T-helper 17 cell (primary cell): ENCODE measurements around the gene SGPP1. TPM values are rescaled to one million over a fixed set of nuclear protein-coding genes. Genes with fewer than 3 reads are reported as not detected.
A peak's percentile ranks its signal among the peaks of the same experiment; 100 is the strongest.
"Not testable (repeated sequence)": the region's sequence is repeated elsewhere in the genome, so short reads cannot be mapped to it uniquely, and the experiment has no call there.

ENCODE experiments used
- ATAC-seq: fragments of 150-1000 bp; cut with Tn5 transposase; 2 replicates; pipeline ENCODE4 v1.10.0; 2021; ENCODE audit warnings: mild to moderate bottlenecking, moderate library complexity
- DNase-seq, 3 donors: peaks; one replicate each; pipeline versions ENCODE4 v3.0.0 to v3.0.0-alpha.2; 2020 to 2021
- H3K9me3 ChIP-seq: one replicate; pipeline ENCODE4 v1.7.0; 2013; ENCODE audit warnings: low read length, mild to moderate bottlenecking; ENCODE audit not compliant: control insufficient read depth, poor library complexity, severe bottlenecking
- H3K27ac Mint-ChIP-seq: one replicate; pipeline ENCODE4 v1.8.0; 2022; ENCODE audit warnings: mild to moderate bottlenecking, moderate library complexity, mixed read lengths
- H3K27me3 Mint-ChIP-seq: one replicate; pipeline ENCODE4 v1.8.0; 2022; ENCODE audit warnings: mixed read lengths
- H3K36me3 Mint-ChIP-seq: one replicate; pipeline ENCODE4 v1.8.0; 2022; ENCODE audit warnings: low read depth, mixed read lengths
- H3K4me1 Mint-ChIP-seq: one replicate; pipeline ENCODE4 v1.8.0; 2022; ENCODE audit warnings: mild to moderate bottlenecking, mixed read lengths
- H3K4me3 Mint-ChIP-seq: one replicate; pipeline ENCODE4 v1.8.0; 2022; ENCODE audit warnings: mild to moderate bottlenecking, moderate library complexity, mixed read lengths
- total RNA-seq, 4 donors: library from RNA in 2 of 4; stranded (reverse) in 2 of 4; gene quantifications; one replicate each; pipeline ENCODE4 v1.2.3 and lab custom pipeline; 2022 to 2026

Gene SGPP1
- total RNA-seq, 2 donors from 2014 or later = 13.6 to 14.2 TPM

DNA sequence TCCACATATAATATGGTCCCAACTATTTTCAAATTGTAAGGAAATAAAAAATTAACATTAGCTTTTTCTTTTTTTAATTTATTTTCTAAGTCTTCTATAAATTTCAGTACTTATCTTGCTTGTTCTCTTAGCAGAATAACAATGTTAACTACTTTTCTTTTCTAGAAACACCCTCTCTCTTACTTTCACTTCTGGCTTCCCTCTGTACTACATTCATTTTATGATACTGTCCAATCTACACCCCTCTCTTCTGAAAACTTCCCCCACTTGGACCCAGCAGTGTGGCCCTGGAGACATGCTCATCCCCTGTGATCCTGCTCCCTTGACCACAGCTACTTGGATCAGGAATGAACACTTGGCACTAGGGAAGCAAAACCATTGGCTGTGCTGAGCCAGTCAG, 15.7 kb downstream of the SGPP1 start:
- H3K4me3 Mint-ChIP-seq = peak overlapping the region; percentile 86
- H3K27ac Mint-ChIP-seq = peak overlapping the region; percentile 74
- peaks cover 3% of the 10 kb centered on the region for H3K36me3 Mint-ChIP-seq
- ATAC-seq (peak; percentile 33), DNase-seq (no peak)
- peaks cover 18% of the 10 kb centered on the region for H3K4me1 Mint-ChIP-seq
- no peaks in the 10 kb centered on the region for H3K9me3 ChIP-seq
- no peaks in the 10 kb centered on the region for H3K27me3 Mint-ChIP-seq

DNA sequence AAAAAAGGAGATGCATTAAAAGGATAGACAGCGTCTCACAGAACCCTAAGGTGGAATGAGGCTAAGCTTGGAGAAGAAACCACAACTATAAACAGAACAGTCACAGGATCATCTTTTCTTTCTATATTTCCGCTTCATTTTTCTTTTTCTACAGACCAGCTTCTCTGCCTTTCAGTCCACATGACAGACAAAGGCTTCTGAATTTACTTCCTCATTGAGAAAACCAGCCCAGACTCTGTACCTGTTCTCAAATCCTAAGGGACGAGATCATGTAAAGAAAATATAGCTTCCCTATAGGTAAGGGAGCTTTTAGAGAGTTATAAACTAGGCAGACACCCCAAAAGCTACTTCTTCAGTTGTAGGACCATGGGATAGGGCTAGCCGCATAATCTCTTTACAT, 17.4 kb downstream of the SGPP1 start:
- H3K9me3 ChIP-seq = no peaks in the 10 kb centered on the region
- DNase-seq (no peak), ATAC-seq (no peak)
- H3K27me3 Mint-ChIP-seq = no peaks in the 10 kb centered on the region
- no peak overlapping the region for H3K4me3 Mint-ChIP-seq
- H3K4me1 Mint-ChIP-seq = peaks cover 27% of the 10 kb centered on the region
- H3K27ac Mint-ChIP-seq = no peak overlapping the region
- no peaks in the 10 kb centered on the region for H3K36me3 Mint-ChIP-seq

DNA sequence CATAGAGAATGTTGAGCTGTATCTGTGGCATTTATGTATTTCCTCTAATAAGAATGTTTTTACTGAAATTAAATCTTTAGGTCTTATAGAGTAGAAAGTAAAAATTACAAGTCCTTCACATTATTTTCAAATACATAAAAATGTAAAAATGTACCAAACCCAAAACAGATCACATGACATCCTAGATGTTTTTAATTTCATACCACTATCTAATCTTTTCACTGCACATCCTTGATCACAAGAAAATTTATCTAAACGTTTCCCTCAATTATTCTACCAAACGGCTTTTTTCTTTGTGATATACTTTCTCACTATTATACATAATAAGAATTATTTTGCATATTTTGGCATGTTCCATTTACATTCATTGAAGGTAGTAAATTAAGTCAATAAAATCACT, 18.3 kb downstream of the SGPP1 start:
- peak overlapping the region; percentile 19 for H3K27ac Mint-ChIP-seq
- H3K27me3 Mint-ChIP-seq = no peaks in the 10 kb centered on the region
- H3K36me3 Mint-ChIP-seq = no peaks in the 10 kb centered on the region
- no peak overlapping the region for H3K4me3 Mint-ChIP-seq
- ATAC-seq (no peak), DNase-seq (no peak)
- H3K9me3 ChIP-seq = no peaks in the 10 kb centered on the region
- H3K4me1 Mint-ChIP-seq = peaks cover 31% of the 10 kb centered on the region

DNA sequence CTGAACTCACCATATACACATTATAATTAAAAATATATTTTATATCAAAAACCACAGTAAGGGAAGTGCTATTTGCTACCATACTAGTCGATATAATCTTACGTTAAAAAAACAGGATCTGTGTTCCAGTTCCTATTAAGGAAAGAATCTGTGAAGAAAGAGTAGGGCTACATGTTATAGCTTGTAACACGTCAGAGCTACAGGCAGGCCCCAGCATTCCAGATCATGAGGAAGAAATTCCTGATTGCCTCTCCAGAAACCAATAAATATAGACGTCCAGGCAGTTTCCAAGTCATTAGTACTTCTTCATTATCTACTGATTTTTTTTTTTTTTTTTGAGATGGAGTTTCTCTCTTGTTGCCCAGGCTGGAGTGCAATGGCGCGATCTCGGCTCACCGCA, 20.6 kb downstream of the SGPP1 start:
- no peak overlapping the region for H3K4me3 Mint-ChIP-seq
- H3K9me3 ChIP-seq = no peaks in the 10 kb centered on the region
- H3K36me3 Mint-ChIP-seq = no peaks in the 10 kb centered on the region
- no peaks in the 10 kb centered on the region for H3K27me3 Mint-ChIP-seq
- peak overlapping the region; percentile 60 for H3K27ac Mint-ChIP-seq
- no peak for DNase-seq
- peaks cover 21% of the 10 kb centered on the region for H3K4me1 Mint-ChIP-seq
- ATAC-seq = no peak

DNA sequence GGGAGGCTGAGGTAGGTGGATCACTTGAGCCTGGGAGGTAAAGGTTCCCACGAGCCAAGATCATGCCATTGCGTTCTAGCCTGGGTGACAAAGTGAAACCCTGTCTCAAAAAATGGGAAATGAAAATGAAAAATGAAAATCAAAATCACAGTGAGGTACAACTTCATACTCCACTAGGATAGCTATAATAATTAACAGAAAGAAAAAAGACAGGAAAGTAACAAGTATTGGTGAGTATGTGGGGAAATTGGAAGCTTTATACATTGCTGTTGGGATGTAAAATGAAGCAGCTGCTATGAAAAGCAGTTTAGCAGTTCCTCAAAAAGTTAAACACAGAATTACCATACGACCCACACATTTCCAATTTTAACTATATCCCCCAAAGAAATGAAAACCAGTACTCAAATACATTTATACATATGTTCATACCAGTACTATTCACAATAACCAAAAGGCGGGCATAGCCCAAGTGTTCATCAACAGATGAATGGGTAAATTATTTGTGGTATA, 22.2 kb downstream of the SGPP1 start:
- no peaks in the 10 kb centered on the region for H3K36me3 Mint-ChIP-seq
- H3K9me3 ChIP-seq = no peaks in the 10 kb centered on the region
- ATAC-seq (no peak), DNase-seq (no peak)
- peaks cover 28% of the 10 kb centered on the region for H3K4me1 Mint-ChIP-seq
- no peaks in the 10 kb centered on the region for H3K27me3 Mint-ChIP-seq
- H3K4me3 Mint-ChIP-seq = no peak overlapping the region
- no peak overlapping the region for H3K27ac Mint-ChIP-seq

DNA sequence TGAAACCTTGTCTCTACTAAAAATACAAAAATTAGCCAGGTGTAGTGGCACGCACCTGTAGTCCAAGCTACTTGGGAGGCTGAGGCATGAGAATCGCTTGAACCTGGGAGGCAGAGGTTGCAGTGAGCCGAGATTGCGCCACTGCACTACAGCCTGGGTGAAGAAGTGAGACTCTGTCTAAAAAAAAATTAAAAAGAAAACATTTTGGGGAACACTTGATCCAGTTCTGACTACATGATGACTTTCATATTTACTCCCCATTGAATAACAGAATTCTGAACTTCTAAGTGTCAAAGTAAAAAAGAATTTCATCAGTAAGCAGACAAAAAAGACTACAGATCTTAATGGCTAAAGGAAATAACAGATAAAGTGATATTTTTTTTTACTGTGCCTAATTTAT, 25.3 kb downstream of the SGPP1 start:
- not testable (repeated sequence) for DNase-seq, H3K4me3 Mint-ChIP-seq, ATAC-seq, H3K9me3 ChIP-seq, H3K27ac Mint-ChIP-seq, H3K36me3 Mint-ChIP-seq, H3K27me3 Mint-ChIP-seq
- H3K4me1 Mint-ChIP-seq = peaks cover 38% of the 10 kb centered on the region

DNA sequence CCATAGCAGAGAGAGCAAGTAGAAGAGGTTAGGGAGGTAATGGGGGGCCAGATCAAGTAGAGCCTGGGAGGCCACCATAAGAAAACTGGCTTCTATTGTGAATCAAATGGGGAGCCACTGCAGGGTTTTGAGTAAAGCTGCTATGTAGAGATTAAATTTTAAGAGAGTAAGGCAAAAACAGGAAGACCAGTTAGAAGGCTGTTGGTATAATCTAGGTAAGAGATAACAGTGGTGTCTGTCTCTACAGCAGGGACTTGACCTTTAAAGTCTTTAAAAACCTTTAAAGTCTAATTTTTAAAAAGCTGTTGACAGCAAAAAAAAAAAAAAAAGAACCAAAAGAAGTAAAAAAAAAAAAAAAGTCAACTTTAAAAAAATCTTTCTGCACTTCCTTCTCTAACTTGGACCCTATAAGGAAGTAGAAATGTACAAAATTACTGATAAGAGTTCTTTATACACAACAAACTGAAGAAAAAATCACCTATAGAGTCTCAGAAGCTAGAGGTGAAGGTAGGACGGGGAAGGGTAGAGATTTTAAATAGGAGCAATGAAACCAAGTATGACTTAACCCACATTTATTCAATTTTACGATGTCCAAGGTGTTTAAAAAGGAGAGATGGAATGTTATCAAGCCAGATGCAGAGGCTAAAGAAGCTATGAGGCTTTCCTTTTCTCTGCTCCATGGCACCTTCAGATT, 26.1 kb downstream of the SGPP1 start:
- Mint-ChIP-seq H3K4me1 (peaks cover 42% of the 10 kb centered on the region), H3K4me3 (peak overlapping the region; percentile 61), H3K36me3 (peaks cover 6% of the 10 kb centered on the region), H3K27ac (peak overlapping the region; percentile 56), H3K27me3 (no peaks in the 10 kb centered on the region)
- H3K9me3 ChIP-seq = no peaks in the 10 kb centered on the region
- DNase-seq (no peak), ATAC-seq (no peak)

DNA sequence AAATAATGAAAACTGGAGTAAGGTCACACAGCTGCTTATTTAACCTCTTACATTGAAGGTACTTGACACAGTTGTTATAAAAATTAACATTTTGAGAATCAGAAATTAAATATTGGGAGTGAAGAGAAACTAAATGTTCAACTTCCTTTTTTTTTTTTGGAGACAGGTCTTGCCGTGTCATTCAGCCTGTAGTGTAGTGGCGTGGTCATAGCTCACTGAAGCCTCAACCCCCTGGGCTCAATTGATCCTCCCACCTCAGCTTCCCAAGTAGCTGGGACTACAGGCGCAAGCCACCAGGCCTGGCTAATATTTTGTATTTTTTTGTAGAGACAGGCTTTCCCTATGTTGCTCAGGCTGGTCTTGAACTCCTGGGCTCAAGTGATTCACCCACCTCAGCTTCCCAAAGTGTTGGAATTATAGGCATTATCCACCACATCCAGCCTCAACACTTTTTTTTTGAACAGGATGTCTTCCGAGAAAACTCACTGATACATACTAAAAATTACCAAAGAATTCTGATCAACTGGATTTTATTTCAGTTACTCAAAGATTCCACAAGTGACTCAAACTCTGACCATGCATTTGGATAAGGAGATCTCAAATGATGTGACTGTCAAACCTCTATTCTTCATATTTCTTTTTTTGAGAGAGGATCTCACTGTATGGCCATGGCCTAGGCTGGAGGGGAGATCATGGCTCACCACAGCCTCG, 35.4 kb downstream of the SGPP1 start:
- no peak for DNase-seq
- no peak overlapping the region for H3K27ac Mint-ChIP-seq
- no peaks in the 10 kb centered on the region for H3K27me3 Mint-ChIP-seq
- ATAC-seq = no peak
- H3K9me3 ChIP-seq = no peaks in the 10 kb centered on the region
- no peak overlapping the region for H3K4me3 Mint-ChIP-seq
- peaks cover 4% of the 10 kb centered on the region for H3K4me1 Mint-ChIP-seq
- peaks cover 2% of the 10 kb centered on the region for H3K36me3 Mint-ChIP-seq

DNA sequence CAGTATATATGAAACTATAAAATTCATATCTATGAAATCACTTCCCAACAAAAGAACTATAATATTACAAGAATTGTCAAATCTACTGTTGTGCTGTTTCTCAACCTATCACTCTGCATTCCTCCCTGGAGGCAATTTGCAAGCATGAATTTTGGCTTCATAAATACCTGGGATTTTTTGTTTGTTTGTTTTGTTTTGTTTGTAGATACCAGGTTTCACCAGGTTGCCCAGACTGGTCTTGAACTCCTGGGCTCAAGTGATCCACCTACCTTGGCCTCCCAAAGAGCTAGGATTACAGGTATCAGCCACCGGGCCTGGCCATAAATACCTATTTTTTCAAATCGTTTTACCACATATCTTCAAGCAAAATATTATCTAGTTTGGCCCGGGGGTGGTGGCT, 38.7 kb downstream of the SGPP1 start:
- Mint-ChIP-seq H3K4me3 (no peak overlapping the region), H3K27ac (no peak overlapping the region), H3K4me1 (peaks cover 4% of the 10 kb centered on the region), H3K27me3 (no peaks in the 10 kb centered on the region), H3K36me3 (peaks cover 2% of the 10 kb centered on the region)
- no peaks in the 10 kb centered on the region for H3K9me3 ChIP-seq
- no peak for DNase-seq
- ATAC-seq = no peak

DNA sequence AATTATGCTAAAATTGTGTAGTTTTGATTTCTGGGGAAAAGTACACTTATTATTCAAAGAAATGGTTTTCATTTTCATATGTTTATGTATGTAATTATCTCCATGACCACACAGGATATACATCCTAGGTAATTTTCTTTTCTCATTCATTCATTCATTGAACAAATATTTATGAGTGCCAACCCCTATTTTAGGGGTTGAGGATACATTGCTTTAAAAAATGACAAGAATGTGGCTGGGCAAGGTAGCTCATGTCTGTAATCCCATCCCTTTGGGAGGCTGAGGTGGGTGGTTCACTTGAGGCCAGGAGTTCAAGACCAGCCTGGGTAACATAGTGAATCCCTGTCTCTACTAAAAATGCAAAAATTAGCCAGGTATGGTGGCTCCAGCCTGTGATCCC, 40.9 kb downstream of the SGPP1 start:
- H3K27ac Mint-ChIP-seq = no peak overlapping the region

DNA sequence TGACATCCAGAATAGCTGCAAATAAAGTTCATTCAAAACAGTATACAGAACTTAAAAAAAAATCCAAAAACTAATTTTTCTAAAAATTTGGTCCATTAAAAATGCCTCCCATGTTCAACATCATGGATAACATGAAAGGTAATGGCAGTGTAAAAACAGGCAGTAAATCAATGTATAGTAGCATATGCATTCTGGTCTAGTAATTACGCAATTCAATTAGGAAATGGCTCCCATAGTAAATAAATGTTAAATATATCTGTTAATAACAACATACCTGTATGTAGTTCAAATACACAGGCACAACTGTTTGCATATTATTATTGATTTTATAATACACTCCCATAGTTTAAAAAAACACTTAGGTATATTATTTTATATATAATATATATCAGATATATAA, 42.5 kb downstream of the SGPP1 start:
- H3K27ac Mint-ChIP-seq = no peak overlapping the region

More for the DNA sequence above, 40.9 kb downstream of the SGPP1 start:
- ATAC-seq = no peak
- Mint-ChIP-seq H3K4me3 (no peak overlapping the region), H3K27me3 (no peaks in the 10 kb centered on the region), H3K36me3 (peaks cover 2% of the 10 kb centered on the region), H3K4me1 (peaks cover 4% of the 10 kb centered on the region)
- H3K9me3 ChIP-seq = no peaks in the 10 kb centered on the region
- no peak for DNase-seq

DNA sequence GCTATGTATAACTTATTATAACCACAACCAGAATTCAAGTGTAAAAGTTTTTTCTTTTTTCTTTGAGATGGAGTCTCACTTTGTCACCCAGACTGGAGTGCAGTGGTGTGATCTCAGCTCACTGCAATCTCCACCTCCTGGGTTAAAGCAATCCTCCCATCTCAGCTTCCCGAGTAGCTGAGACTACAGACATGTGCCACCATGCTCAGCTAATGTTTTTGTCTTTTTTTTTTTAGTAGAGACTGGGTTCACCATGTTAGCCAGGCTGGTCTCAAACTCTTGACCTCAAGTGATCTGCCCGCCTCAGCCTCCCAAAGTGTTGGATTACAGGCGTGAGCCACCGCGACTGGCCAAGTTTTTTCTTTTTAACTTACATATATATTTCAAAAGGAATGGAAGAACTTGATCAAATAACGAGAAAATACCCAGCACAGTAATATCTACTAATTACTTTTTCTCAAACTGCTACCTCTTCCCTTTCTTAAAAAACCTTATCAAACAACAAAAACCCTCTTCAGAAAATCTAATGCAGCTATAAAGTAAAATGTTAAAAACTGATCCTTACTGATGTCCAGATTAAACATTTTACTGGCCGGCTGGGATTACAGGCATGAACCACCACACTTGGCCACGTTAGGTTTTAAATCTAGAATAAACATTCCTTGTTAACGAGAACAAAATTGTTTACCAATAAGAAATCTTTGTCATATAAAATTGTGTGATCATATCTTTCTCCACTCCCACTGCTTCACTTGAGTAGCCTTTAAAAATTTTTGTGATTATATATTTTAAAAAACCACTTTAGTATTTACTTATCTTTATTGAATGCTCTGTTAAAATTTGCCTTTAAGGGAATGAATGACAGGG, 44.9 kb downstream of the SGPP1 start:
- ATAC-seq (no peak), DNase-seq (no peak)
- no peak overlapping the region for H3K27ac Mint-ChIP-seq
- H3K4me3 Mint-ChIP-seq = no peak overlapping the region
- H3K9me3 ChIP-seq = no peaks in the 10 kb centered on the region
- peaks cover 6% of the 10 kb centered on the region for H3K4me1 Mint-ChIP-seq
- peaks cover 2% of the 10 kb centered on the region for H3K36me3 Mint-ChIP-seq
- H3K27me3 Mint-ChIP-seq = no peaks in the 10 kb centered on the region

More for the DNA sequence above, 42.5 kb downstream of the SGPP1 start:
- H3K4me3 Mint-ChIP-seq = no peak overlapping the region
- H3K36me3 Mint-ChIP-seq = peaks cover 2% of the 10 kb centered on the region
- no peaks in the 10 kb centered on the region for H3K27me3 Mint-ChIP-seq
- H3K4me1 Mint-ChIP-seq = peaks cover 4% of the 10 kb centered on the region
- ATAC-seq (no peak), DNase-seq (no peak)
- no peaks in the 10 kb centered on the region for H3K9me3 ChIP-seq

DNA sequence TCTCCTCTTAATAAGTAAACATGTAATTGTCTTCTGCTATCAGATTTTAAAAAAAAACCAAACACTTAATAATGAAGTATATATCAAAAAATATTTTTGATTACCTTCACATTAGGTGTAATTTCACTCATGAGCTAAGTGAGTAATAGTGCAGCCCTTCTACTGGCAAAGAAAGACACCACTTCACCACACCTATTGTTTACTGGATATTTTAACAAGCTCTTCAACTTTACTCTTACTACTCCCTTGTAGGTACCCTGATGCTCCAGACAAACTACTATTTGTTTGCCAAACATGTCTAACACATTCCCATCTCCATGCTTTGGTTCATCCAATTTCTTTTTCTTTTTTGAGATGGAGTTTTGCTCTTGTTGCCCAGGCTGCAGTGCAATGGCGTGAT, 49.3 kb downstream of the SGPP1 start:
- Mint-ChIP-seq H3K27me3 (no peaks in the 10 kb centered on the region), H3K36me3 (peaks cover 5% of the 10 kb centered on the region), H3K4me1 (peaks cover 5% of the 10 kb centered on the region), H3K4me3 (no peak overlapping the region), H3K27ac (no peak overlapping the region)
- no peaks in the 10 kb centered on the region for H3K9me3 ChIP-seq
- no peak for ATAC-seq
- no peak for DNase-seq
